Urinary bladder (tissue), 4 donors: Measurements from ENCODE around the gene CACNA1A. TPM values are rescaled to one million over a fixed set of nuclear protein-coding genes. Genes with fewer than 3 reads are reported as not detected.
"Not testable (repeated sequence)": the region's sequence is repeated elsewhere in the genome, so short reads cannot be mapped to it uniquely, and the experiment has no call there.

ENCODE experiments used
- DNase-seq: peaks from one replicate; pipeline ENCODE4 v3.0.0-alpha.2; 2015; ENCODE audit errors: extremely low spot score
- H3K27ac ChIP-seq: one replicate; pipeline ENCODE4 v1.5.1; 2013; ENCODE audit warnings: low read depth, mild to moderate bottlenecking, moderate library complexity
- H3K36me3 ChIP-seq: one replicate; pipeline ENCODE4 v1.6.1; 2013; ENCODE audit warnings: mild to moderate bottlenecking, moderate library complexity; ENCODE audit not compliant: insufficient read depth
- H3K4me1 ChIP-seq: one replicate; pipeline ENCODE4 v1.6.1; 2013; ENCODE audit warnings: mild to moderate bottlenecking, moderate library complexity; ENCODE audit not compliant: insufficient read depth
- H3K4me3 ChIP-seq: one replicate; pipeline ENCODE4 v1.5.1; 2013; ENCODE audit warnings: low read depth, low read length
- WGBS: extraction: QIAGEN DNeasy Blood & Tissue Kit; methylation state at CpG from one replicate; pipeline ENCODE4 v1.1.7; 2013; 5-methylcytosine and 5-hydroxymethylcytosine counted together
- polyA plus RNA-seq: library from polyadenylated mRNA; stranded (reverse); fragments of 200-250 nt; gene quantifications from one replicate; pipeline ENCODE4 v1.2.3, GENCODE V29; 2013
- total RNA-seq: library from RNA; depleted of rRNA; stranded (reverse); fragments of >200 nt; gene quantifications from one replicate; pipeline ENCODE4 v1.2.3, GENCODE V29; 2014
- donor health status: healthy with polysubstance abuse.
- donor health status: healthy.

Gene CACNA1A
- total and polyA plus RNA-seq, 2 donors: 0.75 to 1.7 TPM

DNA sequence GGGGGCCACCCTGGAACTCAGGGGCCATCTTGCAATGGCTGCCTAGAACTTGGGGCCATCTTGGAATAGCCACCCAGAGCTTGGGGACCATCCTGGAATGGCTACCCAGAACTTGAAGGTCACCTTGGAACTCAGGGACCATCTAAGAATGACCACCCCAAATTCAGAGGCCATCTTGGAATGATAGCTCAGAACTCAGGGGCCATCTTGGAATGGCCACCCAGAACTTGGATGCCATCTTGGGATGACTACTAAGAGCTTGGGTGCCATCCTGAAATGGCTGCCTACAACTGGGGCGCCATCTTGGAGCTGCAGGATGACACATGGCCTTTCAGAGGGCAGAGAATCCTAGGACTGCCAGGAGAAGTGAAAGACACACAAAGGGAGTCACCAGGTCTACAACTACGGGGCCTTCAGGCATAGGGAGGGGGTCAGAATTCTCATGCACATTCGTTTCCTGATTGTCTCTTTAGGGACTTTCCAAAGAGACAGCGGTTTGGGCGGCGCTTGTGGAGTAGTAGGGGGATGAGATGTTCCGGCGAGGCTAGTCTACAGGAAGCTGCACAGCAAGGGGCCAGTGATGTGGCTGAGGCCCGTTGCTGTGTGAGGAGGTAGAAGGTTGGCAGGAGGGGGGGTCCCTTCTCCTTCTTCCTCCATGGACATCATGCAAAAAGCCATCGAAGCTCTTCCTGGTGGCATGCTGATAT lies 231.1 kb downstream of the CACNA1A start:
- no peak for DNase-seq
- H3K27ac ChIP-seq: no peak overlapping the region
- no peaks in the 10 kb centered on the region for H3K4me1 ChIP-seq
- WGBS: 88% methylated on average over 10 of the region's 10 CpGs
- no peak overlapping the region for H3K4me3 ChIP-seq
- no peaks in the 10 kb centered on the region for H3K36me3 ChIP-seq

DNA sequence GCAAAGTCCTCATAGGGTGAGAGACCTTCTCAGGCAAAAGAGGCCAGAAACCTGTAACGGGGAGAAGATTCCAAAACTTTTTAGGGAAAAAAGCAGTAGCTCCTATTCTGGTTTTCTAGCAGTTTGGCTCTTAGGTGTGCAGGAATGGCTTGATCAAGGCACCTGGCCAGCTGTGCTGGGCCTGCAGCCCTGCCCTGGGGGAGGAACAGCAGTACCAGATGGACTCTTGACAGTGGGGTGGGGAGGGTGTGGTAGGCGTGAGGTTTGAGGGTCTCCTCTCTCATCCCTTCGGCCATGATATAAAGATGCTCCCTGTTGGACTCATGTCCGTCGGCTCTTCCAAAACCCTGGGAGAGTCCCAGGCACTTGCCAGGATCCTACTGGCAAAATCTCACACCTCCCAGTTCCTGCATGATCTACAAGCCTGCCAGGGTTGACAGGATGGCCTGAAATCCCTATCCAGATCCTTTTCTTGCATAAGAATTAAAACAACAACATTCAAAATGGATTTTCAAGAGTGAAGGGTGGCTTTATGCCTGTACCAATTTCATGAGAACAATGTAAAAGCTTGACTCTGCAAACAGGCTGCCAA lies 235.7 kb downstream of the CACNA1A start:
- WGBS: 94% methylated on average over 5 of the region's 5 CpGs
- H3K4me1 ChIP-seq: no peaks in the 10 kb centered on the region
- H3K36me3 ChIP-seq: no peaks in the 10 kb centered on the region
- DNase-seq: no peak
- H3K27ac ChIP-seq: no peak overlapping the region
- H3K4me3 ChIP-seq: no peak overlapping the region

DNA sequence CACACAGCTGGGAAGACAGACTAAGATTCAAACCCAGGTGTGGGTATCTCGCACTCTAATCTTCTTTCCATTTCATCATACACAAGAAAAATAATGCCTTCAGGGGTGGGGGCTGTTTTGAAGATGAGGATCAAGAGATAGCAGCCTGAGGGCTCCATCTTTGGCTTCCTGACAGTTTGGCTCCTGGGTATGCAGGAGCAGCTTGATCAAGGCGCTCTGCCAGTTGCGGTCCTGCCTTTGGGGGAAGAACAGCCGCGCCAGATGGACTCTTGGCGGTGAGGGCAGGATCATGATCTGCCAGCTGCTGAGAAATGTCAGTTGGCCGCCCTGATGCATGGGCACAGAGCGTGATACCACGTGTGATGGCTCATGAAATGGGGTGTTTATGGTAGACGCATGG lies 236.9 kb downstream of the CACNA1A start:
- Histone ChIP-seq H3K27ac (no peak overlapping the region), H3K4me3 (no peak overlapping the region), H3K36me3 (no peaks in the 10 kb centered on the region), H3K4me1 (no peaks in the 10 kb centered on the region)
- WGBS: 96% methylated on average over 10 of the region's 10 CpGs
- DNase-seq: no peak

DNA sequence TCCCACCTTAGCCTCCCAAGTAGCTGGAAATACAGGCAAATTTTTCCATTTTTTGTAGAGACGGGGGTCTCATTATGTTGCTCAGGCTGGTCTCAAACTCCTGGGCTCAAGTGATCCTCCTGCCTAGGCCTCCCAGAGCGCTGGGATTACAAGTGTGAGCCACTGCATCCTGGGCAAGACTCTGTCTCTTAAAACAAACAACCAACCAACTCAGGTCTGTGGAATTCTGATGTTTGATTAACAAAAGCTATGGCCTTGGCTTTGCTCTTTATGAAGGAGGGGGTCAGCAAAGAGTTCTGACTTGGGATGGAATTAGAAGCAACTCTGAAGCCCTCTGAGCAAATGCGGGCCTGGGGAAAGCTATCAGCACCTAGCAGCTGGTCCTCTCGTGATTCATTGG lies 238.4 kb downstream of the CACNA1A start:
- DNase-seq: no peak
- Histone ChIP-seq H3K27ac (no peak overlapping the region), H3K4me3 (no peak overlapping the region), H3K4me1 (no peaks in the 10 kb centered on the region), H3K36me3 (no peaks in the 10 kb centered on the region)
- 76% methylated on average over 4 of the region's 4 CpGs for WGBS

DNA sequence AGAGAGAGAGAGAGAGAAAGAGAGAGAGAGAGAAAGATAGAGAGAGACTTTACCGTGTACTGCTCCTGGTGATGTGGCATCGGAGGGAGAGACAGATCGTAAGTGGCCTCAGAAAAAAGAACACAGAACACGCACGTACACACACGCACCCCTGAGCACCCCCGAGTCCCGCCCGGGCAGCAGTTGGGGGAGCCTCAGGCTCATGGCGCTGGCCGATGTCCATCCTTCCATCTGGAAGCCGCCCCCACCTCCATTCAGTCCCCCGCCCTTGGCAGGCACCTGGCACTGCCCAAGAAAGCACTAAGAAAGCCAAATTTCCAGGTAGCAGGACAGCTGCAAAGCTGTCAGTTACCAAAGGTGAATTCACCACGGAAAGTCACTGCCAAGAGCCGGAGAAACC lies 239.1 kb downstream of the CACNA1A start:
- Histone ChIP-seq H3K27ac (no peak overlapping the region), H3K4me1 (no peaks in the 10 kb centered on the region), H3K36me3 (no peaks in the 10 kb centered on the region), H3K4me3 (no peak overlapping the region)
- WGBS: 88% methylated on average over 15 of the region's 15 CpGs
- DNase-seq: no peak

DNA sequence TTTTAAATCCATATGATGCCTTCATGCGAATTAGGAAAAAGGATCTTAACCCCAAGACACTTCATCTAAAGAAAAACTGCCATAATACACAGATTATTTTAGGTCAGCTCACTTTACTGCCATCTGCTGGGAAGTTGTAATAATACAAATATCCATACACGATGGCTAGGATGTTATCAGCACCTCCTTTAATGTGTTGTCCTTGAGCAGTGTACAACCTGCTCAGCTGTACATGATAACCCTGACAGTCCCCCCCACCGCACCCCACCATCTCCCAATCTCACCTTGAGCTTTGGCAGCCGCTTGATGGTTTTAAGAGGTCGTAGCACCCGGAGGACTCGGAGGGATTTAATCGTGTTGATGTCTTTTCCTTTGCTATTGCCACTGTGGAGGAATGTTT lies 243.8 kb downstream of the CACNA1A start:
- DNase-seq: peak; percentile 23
- Histone ChIP-seq H3K4me1 (no peaks in the 10 kb centered on the region), H3K4me3 (no peak overlapping the region), H3K27ac (no peak overlapping the region), H3K36me3 (no peaks in the 10 kb centered on the region)
- 55% methylated on average over 8 of the region's 8 CpGs for WGBS

DNA sequence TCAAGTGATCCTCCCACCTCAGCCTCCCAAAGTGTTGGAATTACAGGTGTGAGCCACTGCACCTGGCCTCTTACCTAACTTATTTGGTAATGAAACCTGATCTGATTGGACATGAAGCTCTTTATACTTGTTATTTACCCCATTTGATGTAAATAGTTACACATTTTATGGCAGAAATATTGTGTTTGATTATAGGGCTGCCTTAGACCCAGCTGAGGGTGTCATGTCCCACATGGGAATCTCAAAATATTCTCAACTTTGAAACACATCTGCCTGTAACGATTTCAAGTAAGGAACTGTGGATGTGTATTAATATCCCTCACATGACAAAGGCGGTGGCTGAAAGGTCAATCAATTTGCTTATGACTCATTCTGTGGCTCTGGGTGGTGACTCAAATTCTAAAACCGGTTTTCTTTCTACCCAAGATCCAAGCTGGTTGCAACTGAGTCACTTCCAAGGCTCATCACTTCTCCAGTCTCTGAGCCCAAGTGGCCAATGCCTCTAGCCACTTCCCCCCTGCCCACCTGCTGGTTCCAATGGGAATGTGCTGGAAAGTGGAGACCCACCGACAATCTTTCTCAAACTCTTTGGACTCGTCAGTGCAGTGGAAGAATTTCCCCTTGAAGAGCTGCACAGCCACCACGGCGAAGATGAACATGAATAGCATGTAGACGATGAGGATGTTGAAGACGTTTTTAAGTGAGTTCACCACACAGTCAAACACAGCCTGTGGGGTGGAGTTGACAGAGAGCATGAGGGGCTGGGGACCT lies 245.2 kb downstream of the CACNA1A start:
- Histone ChIP-seq H3K4me1 (no peaks in the 10 kb centered on the region), H3K36me3 (no peaks in the 10 kb centered on the region), H3K4me3 (no peak overlapping the region), H3K27ac (peak overlapping the region; percentile 74)
- 72% methylated on average over 9 of the region's 9 CpGs for WGBS
- DNase-seq: no peak

DNA sequence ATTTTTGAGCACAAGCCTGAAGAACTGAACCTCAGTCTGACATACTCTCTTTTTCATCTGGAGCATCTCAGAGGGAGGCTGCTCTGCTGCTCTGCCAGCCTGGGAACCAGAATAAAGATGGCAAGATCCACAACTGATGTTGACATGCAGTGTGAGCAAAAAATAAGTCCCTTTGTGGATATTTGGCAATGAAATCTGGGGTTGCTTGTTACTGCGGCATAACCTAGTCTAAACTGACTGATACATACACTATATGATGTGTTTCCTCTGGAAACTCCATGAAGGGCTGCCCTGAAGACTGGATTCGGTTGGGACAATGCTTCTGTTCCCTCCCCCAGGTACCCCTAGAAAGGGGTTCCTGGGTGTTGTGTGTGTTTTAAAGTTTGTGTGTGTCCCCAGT lies 249.4 kb downstream of the CACNA1A start:
- Histone ChIP-seq H3K4me3 (no peak overlapping the region), H3K27ac (no peak overlapping the region), H3K4me1 (no peaks in the 10 kb centered on the region), H3K36me3 (no peaks in the 10 kb centered on the region)
- DNase-seq: no peak
- WGBS: 92% methylated on average over 2 of the region's 2 CpGs

DNA sequence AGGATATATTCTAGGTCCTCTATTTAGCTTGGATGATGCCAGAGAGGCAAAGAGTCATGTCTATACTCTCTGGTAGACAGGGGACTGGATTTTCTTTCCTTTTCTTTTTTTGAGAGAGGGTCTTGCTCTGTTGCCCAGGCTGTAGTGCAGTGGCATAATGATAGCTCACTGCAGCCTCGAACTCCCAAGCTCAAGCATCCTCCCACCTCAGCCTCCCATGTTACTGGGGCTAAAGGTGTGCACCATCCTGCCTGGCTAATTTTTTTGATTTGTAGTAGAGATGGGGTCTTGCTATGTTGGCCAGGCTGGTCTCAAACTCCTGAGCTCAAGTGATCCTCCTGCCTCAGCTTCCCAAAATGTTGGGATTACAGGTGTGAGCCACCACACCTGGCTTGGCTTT lies 249.9 kb downstream of the CACNA1A start:
- not testable (repeated sequence) for H3K4me3 ChIP-seq, H3K36me3 ChIP-seq, H3K4me1 ChIP-seq, H3K27ac ChIP-seq, DNase-seq
- 87% methylated on average over 1 of the region's 1 CpG for WGBS

DNA sequence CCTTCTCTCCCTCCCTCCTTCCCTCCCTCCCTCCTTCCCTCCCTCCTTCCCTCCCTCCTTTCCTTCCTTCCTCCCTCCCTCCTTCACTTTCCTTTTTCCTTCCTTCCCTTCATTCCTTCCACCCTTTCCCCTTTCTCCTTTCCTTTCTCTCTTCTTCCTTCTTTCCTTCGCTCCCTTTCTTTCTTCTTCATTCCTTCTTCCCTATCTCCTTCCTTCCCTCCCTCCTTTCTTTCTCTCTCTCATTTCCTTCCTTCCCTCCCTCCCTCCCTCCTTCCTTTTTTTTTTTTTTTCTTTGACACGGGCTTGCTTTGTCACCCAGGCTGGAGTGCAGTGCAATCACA lies 250.6 kb downstream of the CACNA1A start:
- Histone ChIP-seq H3K36me3 (no peaks in the 10 kb centered on the region), H3K4me1 (no peaks in the 10 kb centered on the region), H3K4me3 (no peak overlapping the region), H3K27ac (no peak overlapping the region)
- no peak for DNase-seq
- WGBS: 69% methylated on average over 2 of the region's 2 CpGs

DNA sequence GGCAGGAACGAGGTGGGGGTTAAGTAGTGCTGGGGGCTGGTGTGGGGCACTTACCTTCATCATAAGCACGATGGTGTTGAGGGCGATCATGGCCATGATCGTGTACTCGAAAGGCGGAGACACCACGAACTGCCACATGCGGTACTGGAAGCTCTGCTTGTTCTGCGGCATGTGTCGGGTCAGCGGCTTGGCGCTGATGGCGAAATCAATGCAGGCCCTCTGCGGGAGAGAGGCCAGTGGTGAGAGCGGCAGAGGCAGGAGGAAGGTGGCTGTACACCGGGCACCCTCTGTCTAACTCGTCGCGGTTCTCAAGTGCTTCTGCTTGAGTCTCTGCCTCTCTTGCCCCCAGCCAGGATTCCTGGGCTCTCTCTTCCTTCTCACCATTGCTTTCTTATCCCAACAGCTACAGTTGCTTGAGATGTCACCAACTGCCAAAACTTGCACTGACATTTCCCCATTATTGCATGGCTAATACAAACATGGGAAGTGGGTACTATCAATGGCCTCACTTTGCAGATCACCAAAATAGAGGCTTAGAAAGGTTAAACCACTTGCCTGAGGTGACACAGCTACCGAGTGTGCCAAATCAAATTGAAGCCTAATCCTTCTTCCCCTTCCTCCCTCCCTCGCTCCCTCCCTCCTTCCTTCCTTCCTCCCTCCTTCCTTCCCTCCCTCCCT lies 251.1 kb downstream of the CACNA1A start:
- DNase-seq: no peak
- no peak overlapping the region for H3K4me3 ChIP-seq
- H3K36me3 ChIP-seq: no peaks in the 10 kb centered on the region
- H3K4me1 ChIP-seq: no peaks in the 10 kb centered on the region
- WGBS: 90% methylated on average over 21 of the region's 21 CpGs
- no peak overlapping the region for H3K27ac ChIP-seq

DNA sequence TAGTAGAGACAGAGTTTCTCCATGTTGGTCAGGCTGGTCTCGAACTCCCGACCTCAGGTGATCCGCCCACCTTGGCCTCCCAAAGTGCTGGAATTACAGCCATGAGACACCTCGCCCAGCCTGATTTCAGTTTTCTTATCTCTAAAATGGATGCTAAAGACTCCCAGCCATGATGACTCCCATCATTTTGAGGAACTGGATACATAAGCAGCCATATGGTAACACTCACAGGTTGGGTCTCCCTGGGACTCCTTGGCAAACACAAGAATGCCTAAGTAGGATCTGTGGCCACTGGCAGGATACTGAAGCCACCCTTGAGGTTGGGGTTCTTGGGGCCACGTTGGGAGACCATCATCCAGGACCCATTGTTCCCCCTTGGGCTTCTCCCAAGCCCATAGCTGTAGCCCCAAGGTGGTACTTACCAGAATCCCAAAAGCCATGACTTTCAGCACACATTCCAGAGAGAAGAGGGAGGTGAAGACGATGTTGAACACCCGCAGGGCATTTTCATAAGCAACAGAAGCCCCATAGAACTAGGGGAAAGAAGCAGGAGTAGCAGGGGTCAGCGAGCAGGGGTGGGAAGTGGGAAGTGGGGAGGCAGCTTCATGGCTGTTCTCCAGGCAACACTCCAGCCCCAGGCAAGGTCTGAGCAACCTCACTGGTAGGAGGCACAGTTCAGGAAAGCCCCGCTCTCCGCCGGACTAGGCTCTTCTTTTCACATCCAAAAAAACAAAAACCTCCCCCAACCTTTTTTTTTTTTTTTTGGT lies 253.5 kb downstream of the CACNA1A start:
- WGBS: 83% methylated on average over 11 of the region's 11 CpGs
- no peaks in the 10 kb centered on the region for H3K36me3 ChIP-seq
- no peak for DNase-seq
- H3K27ac ChIP-seq: no peak overlapping the region
- H3K4me1 ChIP-seq: no peaks in the 10 kb centered on the region
- no peak overlapping the region for H3K4me3 ChIP-seq

DNA sequence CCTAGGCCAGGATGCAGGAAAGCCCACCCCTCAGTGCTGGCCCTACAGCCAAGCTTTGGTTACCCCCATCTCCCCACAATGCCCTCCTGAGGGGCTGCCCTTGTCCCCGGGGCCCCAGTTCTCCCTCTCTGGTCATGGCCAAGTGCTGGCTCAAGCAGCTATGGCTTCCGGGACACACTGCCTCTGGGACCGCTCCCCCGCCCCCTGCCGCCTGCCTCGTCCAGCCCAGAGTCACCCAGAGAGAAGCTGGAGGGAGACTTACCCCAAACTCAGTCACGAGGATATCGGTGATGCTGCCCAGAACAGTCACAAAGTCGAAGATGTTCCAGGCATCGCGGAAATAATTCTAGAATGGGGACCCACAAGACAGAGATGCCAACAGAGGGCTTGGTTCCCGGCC lies 261.4 kb downstream of the CACNA1A start:
- DNase-seq: no peak
- Histone ChIP-seq H3K4me1 (no peaks in the 10 kb centered on the region), H3K27ac (no peak overlapping the region), H3K36me3 (no peaks in the 10 kb centered on the region), H3K4me3 (no peak overlapping the region)
- 82% methylated on average over 12 of the region's 12 CpGs for WGBS
